Upper lobe of right lung (tissue), 1 donor: Measurements from ENCODE around the gene IBA57. TPM values are rescaled to one million over a fixed set of nuclear protein-coding genes. Genes with fewer than 3 reads are reported as not detected.
"Not testable (repeated sequence)": the region's sequence is repeated elsewhere in the genome, so short reads cannot be mapped to it uniquely, and the experiment has no call there.

Source experiments
- ATAC-seq: fragments of 200-7000 bp; cut with Tn5 transposase; one replicate; pipeline ENCODE4 v1.9.1; 2020; ENCODE audit warnings: mild to moderate bottlenecking, moderate library complexity
- DNase-seq: peaks from one replicate; pipeline ENCODE4 v3.0.0-alpha.2; 2020
- H3K27ac ChIP-seq: fragments of 200-600 bp; one replicate; pipeline ENCODE4 v1.8.0; 2022
- H3K27me3 ChIP-seq: fragments of 200-600 bp; one replicate; pipeline ENCODE4 v1.8.0; 2022; ENCODE audit warnings: mild to moderate bottlenecking
- H3K36me3 ChIP-seq: fragments of 200-600 bp; one replicate; pipeline ENCODE4 v1.8.0; 2022
- H3K4me1 ChIP-seq: fragments of 200-600 bp; one replicate; pipeline ENCODE4 v1.8.0; 2022
- H3K4me3 ChIP-seq: fragments of 200-600 bp; one replicate; pipeline ENCODE4 v1.8.0; 2022; ENCODE audit warnings: mild to moderate bottlenecking
- H3K9me3 ChIP-seq: fragments of 200-600 bp; one replicate; pipeline ENCODE4 v1.8.0; 2022
- intact Hi-C: fragments of 100-400 bp; cut with DNase I; formaldehyde crosslinking; loops from one replicate; pipeline ENCODE4 v1.11.0; 2022
- total RNA-seq: library from RNA; stranded (reverse); fragmentation: NEBNext Ultra II Directional; extraction: Animal tissue kit (Norgen Biotek cat#: 25700); gene quantifications from one replicate; pipeline ENCODE4 v1.2.1, GENCODE V29; 2021
- TF ChIP-seq, protein P1 (sequence below): fragments of 200-600 bp; IDR thresholded peaks from one replicate; pipeline ENCODE4 v1.8.0; 2022; ENCODE audit warnings: antibody characterized with exemption
- donor health status: DM: no; HTN: yes; CAD: no; lungs with severe emphysema.

The IBA57 gene
- total RNA-seq, 1 donor from 2014 or later: 13.0 TPM

DNA sequence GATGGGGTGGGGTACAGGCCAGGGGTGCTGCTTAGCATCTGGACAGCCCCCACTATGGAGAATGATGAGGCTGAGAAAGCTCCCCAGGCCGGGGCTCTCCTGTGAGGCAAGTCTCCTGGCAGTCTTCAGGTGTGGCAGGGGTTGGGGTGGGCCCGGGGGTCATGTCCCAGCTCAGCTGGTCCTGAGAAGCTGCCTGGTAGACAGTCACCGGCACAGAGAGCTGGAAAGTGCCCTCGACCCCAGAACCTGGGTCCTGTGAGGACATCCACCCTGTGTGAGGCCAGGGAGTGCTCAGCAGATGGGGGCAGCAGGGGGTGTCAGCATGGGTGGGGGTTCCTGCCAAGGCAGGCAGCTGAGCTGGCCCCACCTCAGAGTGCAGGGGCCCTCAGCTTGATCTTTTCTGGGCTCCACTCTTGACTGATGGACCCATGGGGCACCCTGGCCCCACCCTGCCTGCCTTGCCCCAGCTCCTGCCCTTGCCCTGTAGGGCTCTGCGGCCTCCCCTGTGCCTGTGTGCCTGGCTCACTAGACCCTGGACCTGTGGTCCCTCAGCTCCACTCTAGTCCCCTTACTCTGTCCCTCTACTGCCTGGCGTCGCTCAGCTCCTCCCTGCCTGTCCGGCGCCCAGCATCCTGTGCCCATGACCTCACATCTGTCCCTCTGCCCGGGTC, 5.8 kb downstream of the IBA57 start:
- H3K27me3 ChIP-seq: no peaks in the 10 kb centered on the region
- peaks cover 9% of the 10 kb centered on the region for H3K36me3 ChIP-seq
- intact Hi-C loops: no loop called here
- ATAC-seq (no peak), DNase-seq (no peak)
- TF ChIP-seq, protein P1, sequence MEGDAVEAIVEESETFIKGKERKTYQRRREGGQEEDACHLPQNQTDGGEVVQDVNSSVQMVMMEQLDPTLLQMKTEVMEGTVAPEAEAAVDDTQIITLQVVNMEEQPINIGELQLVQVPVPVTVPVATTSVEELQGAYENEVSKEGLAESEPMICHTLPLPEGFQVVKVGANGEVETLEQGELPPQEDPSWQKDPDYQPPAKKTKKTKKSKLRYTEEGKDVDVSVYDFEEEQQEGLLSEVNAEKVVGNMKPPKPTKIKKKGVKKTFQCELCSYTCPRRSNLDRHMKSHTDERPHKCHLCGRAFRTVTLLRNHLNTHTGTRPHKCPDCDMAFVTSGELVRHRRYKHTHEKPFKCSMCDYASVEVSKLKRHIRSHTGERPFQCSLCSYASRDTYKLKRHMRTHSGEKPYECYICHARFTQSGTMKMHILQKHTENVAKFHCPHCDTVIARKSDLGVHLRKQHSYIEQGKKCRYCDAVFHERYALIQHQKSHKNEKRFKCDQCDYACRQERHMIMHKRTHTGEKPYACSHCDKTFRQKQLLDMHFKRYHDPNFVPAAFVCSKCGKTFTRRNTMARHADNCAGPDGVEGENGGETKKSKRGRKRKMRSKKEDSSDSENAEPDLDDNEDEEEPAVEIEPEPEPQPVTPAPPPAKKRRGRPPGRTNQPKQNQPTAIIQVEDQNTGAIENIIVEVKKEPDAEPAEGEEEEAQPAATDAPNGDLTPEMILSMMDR: no peak
- peaks cover 6% of the 10 kb centered on the region for H3K4me1 ChIP-seq
- H3K27ac ChIP-seq: no peak overlapping the region
- no peak overlapping the region for H3K4me3 ChIP-seq
- H3K9me3 ChIP-seq: no peaks in the 10 kb centered on the region

DNA sequence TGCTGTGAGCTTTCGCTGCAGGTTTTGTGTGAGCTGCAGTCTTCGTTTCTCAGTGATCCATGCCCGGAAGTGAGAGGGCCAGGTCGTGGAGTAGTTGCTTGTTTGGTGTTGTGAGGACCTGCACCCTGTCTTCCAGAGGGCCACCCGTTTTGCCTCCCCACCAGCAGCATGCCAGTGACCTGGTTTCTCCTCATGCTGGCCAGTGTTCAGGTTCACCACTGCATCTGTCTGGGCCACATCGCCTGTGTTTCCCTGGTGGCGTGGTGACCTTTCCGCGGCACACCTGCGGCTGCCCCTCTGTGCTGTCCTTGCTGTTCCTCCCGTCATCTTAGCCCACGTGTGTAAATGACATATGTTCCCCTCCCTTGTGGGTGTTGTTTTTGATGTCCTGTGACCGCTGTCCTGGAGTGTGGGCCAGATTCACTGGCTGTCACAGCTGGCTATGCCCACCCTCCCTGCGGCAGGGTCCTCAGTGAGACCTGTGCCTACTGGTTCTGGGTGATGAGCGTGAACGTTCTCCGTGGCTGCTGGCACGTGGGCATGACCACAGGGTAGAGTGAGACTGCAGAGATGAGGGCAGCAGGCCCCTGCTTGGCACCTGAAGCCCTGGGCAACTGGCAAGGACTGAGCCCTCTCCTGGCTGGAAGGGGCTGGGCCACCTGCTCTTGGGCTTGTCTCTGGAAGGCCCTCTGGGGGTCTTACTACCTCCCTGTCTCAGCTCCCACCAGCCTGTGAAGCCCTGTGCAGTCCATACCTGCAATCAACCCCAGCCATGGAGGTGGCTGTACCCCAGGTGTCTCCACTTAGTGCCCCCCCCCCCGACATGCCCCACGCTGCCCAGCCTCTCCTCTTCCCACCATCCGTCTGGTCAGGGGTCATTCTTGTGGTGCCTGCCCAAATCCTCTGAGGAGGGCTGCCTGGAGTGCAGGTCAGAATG, 7.3 kb downstream of the IBA57 start:
- no peak overlapping the region for H3K4me3 ChIP-seq
- intact Hi-C loops: no loop called here

DNA sequence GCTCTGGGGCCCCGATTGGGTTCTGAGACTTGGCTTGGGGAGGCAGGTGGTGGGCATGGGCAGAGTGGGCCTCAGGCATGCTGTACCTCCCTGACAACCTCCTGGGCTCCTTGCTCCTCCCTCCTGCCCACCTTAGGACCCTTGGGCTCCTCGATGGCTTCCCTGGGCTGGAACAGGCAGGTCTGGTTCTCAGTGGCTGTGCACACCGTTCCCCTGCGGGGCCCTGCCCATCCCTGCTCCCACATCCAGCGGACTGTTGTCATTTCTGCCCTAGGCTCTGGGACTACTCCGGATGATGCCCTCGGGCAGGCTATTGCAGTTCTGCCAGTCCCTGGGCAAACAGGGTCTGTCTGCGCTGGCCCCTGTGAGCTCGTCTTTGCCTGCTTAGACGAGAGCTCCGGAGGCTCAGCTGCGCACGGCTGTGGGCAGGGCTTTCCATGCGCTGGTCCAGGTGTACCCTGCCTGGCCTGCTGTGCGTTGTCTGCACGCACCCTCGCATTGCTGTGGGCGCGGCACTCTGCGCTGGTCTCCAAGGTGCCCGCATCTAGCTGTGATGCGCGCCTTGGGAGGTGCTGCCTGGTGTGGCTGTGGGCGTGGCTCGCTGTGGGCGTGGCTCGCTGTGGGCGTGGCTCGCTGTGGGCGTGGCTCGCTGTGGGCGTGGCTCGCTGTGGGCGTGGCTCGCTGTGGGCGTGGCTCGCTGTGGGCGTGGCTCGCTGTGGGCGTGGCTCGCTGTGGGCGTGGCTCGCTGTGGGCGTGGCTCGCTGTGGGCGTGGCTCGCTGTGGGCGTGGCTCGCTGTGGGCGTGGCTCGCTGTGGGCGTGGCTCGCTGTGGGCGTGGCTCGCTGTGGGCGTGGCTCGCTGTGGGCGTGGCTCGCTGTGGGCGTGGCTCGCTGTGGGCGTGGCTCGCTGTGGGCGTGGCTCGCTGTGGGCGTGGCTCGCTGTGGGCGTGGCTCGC, 8.2 kb downstream of the IBA57 start:
- intact Hi-C loops, H3K9me3 ChIP-seq, H3K36me3 ChIP-seq, DNase-seq, H3K4me3 ChIP-seq, H3K27ac ChIP-seq, H3K4me1 ChIP-seq, H3K27me3 ChIP-seq: not testable (repeated sequence)
- ATAC-seq: peak; percentile 5

More for the DNA sequence above, 7.3 kb downstream of the IBA57 start:
- ATAC-seq (no peak), DNase-seq (no peak)
- TF ChIP-seq, protein P1: no peak
- Histone ChIP-seq H3K27me3 (no peaks in the 10 kb centered on the region), H3K4me1 (no peaks in the 10 kb centered on the region), H3K9me3 (no peaks in the 10 kb centered on the region), H3K36me3 (peaks cover 9% of the 10 kb centered on the region), H3K27ac (no peak overlapping the region)

DNA sequence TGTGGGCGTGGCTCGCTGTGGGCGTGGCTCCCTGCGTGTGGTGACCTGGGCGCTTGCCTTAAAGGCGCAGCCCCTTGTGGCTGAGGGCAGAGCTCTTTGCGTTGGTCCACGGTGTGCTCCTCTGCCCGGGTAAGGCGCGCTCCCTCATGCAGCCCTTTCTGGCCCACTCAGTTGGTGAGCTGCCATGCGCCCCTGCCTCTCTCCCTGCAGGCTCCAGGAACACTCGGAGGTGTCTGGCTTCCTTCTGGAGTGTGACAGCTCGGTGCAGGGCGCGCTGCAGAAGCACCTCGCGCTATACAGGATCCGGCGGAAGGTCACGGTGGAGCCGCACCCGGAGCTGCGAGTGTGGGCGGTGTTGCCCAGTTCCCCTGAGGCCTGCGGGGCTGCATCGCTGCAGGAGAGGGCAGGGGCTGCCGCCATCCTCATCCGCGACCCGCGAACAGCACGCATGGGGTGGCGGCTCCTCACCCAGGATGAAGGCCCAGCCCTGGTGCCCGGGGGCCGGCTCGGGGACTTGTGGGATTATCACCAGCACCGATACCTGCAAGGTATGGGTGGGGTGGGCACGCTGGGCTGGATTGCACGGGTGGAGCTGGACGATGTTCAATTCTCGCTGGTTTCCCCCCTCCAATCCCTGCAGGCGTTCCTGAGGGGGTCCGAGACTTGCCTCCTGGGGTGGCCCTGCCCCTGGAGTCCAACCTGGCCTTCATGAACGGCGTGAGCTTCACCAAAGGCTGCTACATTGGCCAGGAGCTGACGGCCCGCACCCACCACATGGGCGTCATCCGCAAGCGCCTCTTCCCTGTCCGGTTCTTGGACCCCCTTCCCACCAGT, 9.1 kb downstream of the IBA57 start:
- Histone ChIP-seq H3K4me3 (no peak overlapping the region), H3K27me3 (no peaks in the 10 kb centered on the region), H3K36me3 (peaks cover 9% of the 10 kb centered on the region), H3K27ac (peak overlapping the region; percentile 66), H3K9me3 (no peaks in the 10 kb centered on the region), H3K4me1 (peaks cover 7% of the 10 kb centered on the region)
- ATAC-seq (peak; percentile 26), DNase-seq (no peak)
- intact Hi-C loops: no loop called here
- TF ChIP-seq, protein P1: no peak

DNA sequence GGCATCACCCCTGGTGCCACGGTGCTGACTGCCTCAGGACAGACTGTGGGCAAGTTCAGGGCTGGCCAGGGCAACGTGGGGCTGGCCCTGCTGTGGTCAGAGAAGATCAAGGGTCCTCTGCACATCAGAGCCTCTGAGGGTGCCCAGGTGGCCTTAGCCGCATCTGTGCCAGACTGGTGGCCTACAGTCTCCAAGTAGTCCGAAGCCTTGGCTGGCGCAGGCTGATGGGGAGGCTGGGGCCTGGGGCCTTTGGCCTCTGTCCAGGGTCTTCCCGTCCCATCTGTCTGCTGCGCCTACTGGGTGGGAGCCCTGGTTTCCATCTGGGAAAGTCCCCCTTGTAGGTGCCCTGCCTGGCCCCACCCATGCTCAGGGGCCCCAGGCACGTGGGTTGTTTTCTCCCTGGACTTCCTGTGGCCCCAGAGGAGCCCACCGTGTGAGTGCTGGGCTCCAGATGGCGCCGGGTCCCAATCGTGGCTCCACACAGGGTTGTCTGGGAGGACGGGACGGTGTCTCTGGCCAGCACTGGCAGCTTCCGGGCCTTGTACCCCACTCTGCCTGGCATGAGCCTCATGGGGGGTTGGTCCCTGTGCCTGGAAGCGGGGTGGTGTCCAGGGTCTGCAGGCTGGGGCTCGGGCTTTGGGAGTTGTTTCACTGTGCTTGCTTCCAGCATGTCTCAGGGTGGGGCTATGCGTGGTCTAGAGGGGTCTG, 9.9 kb downstream of the IBA57 start:
- no peak for DNase-seq
- Histone ChIP-seq H3K27ac (peak overlapping the region; percentile 66), H3K4me3 (no peak overlapping the region), H3K4me1 (peaks cover 7% of the 10 kb centered on the region), H3K27me3 (no peaks in the 10 kb centered on the region), H3K36me3 (peaks cover 9% of the 10 kb centered on the region), H3K9me3 (no peaks in the 10 kb centered on the region)
- TF ChIP-seq, protein P1: no peak
- ATAC-seq: no peak
- intact Hi-C loops: no loop called here
